Stimulated activated naive CD4-positive, alpha-beta T cell (primary cell): ENCODE measurements around the gene KMT2A.

Experiments
- DNase-seq, 6 experiments: peaks; one replicate each; lab custom pipeline; 2025; lab: John Stamatoyannopoulos, UW

The KMT2A gene

GRCh38 chr11:118488480-118489109, 52.3 kb downstream of the KMT2A start:
- DNase-seq = peak; percentile 50 to 85 (median 70)

DNA sequence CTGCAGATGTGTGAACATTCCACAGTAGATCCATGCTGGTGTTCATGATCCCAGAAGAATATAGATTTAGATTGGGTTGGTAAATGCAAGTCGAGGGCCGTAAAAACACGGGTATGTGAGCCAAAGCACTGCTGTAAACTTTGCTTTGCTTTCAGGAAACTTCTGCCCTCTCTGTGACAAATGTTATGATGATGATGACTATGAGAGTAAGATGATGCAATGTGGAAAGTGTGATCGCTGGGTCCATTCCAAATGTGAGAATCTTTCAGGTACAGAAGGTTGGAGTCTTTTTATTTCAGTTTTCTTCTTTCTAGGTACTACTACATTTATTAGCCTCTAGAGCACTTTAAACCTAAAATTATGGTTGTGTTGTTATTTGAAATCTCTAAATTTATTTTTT, 54.7 kb downstream of the KMT2A start:
- DNase-seq = no peak

DNA sequence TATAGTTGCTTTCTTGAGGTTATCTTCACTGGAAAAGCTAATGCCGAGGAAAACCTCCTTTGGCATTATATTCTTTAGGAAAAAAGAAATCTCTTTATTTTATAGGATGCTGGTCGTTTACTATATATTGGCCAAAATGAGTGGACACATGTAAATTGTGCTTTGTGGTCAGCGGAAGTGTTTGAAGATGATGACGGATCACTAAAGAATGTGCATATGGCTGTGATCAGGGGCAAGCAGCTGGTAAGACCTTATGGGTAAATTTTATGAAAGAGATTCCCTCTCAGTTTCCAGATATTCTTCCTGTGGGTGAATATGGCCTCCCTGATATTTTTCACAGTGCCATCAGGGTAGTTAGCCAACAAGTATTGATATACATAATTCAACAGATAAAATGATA, 61.5 kb downstream of the KMT2A start:
- DNase-seq = no peak

DNA sequence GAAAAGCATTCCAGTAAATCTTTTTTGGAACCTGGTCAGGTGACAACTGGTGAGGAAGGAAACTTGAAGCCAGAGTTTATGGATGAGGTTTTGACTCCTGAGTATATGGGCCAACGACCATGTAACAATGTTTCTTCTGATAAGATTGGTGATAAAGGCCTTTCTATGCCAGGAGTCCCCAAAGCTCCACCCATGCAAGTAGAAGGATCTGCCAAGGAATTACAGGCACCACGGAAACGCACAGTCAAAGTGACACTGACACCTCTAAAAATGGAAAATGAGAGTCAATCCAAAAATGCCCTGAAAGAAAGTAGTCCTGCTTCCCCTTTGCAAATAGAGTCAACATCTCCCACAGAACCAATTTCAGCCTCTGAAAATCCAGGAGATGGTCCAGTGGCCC, 66.9 kb downstream of the KMT2A start:
- no peak for DNase-seq

GRCh38 chr11:118511601-118512000, 75.3 kb downstream of the KMT2A start:
- DNase-seq = no peak

DNA sequence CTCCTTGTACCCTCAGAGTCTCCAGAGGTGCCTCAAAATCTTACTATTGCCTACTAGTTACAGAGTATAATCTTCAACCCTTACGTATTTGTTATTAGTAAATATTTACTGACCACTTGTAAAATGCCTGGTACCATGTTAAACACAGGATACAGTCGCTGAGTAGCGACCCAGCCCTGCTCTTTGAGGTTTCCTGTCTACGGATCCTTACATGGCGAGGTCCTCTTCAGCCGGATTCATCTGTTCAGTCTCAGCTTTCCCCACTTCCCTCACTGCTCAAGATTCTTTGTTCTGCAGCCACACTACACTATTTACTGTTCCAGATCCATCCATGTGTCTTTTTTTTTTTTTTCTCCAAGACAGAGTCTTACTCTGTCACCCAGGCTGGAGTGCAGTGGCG, 77.8 kb downstream of the KMT2A start:
- DNase-seq = peak in 1 of 6 experiments; percentile 9

DNA sequence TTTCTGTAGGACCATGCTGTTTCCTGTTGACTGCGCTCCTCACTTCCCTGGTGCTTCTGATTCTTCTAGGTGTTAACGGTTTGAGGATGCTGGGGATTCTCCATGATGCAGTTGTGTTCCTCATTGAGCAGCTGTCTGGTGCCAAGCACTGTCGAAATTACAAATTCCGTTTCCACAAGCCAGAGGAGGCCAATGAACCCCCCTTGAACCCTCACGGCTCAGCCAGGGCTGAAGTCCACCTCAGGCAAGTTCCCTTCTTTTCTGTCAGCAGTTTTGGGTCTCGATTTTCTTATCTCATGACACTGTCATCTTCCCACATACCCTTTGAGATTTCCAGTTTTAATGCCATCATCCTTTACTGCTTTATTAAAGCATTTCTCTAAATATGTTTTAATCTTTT, 83.3 kb downstream of the KMT2A start:
- DNase-seq = no peak

GRCh38 chr11:118521892-118522311, 85.6 kb downstream of the KMT2A start:
- DNase-seq = no peak

DNA sequence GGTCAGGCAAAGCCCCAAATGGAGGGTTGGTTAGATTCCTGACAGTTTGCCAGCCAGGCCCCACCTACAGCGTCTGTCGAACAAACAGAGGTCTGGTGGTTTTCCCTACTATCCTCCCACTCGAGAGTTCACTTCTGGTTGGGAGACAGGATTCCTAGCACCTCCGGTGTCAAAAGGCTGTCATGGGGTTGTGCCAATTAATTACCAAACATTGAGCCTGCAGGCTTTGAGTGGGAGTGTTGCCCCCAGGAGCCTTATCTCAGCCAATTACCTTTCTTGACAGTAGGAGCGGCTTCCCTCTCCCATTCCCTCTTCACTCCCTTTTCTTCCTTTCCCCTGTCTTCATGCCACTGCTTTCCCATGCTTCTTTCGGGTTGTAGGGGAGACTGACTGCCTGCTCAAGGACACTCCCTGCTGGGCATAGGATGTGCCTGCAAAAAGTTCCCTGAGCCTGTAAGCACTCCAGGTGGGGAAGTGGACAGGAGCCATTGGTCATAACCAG, 86.3 kb downstream of the KMT2A start:
- no peak for DNase-seq

DNA sequence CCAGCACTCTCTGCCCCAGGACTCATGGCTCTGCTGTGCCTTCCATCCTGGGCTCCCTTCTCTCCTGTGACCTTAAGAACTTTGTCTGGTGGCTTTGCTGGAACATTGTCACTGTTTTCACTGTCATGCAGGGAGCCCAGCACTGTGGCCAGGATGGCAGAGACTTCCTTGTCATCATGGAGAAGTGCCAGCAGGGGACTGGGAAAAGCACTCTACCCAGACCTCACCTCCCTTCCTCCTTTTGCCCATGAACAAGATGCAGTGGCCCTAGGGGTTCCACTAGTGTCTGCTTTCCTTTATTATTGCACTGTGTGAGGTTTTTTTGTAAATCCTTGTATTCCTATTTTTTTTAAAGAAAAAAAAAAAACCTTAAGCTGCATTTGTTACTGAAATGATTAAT, 88.1 kb downstream of the KMT2A start:
- DNase-seq = no peak

GRCh38 chr11:118524757-118525470, 88.6 kb downstream of the KMT2A start:
- DNase-seq = no peak

- DNase-seq = no peak
Observed at GRCh38 chr11:118526688-118527087, 90.4 kb downstream of the KMT2A start.

- DNase-seq = no peak
Observed at GRCh38 chr11:118527109-118527508, 90.8 kb downstream of the KMT2A start, which contains the start of gene TTC36. TSS of gene TTC36 (plus strand) at chr11:118527474. CDS start at chr11:118527495, 21 bp downstream.

- DNase-seq = no peak
Observed at GRCh38 chr11:118528511-118528910, 92.2 kb downstream of the KMT2A start.

DNA sequence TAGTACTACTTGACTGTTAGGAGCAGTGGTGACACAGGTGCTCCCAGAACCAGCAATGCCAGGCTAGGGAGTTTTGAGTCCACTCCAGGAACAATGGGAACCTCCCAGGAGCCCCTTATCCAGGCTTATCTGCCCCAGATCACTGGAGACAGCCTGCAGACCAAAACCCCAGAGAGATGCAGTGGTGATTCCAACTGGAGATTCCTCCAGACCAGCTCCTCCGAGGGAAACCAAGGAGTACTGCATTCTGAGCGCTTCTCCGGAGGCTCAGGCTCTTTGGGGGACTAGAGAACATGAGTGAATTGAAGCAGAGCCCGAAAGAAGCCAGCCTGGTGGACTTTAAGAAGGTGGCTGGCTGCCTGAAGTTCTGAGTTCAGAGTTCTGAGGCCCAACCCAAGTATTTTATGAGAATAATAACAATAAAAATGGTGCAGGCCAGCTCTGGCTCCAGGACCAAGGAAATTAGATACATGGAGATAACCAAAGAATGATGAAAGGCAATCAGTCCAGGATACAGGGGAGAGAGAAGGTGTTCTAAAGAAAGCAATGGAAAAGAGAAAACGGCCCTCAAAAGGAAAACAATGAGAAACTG, 93.4 kb downstream of the KMT2A start:
- DNase-seq = no peak

DNA sequence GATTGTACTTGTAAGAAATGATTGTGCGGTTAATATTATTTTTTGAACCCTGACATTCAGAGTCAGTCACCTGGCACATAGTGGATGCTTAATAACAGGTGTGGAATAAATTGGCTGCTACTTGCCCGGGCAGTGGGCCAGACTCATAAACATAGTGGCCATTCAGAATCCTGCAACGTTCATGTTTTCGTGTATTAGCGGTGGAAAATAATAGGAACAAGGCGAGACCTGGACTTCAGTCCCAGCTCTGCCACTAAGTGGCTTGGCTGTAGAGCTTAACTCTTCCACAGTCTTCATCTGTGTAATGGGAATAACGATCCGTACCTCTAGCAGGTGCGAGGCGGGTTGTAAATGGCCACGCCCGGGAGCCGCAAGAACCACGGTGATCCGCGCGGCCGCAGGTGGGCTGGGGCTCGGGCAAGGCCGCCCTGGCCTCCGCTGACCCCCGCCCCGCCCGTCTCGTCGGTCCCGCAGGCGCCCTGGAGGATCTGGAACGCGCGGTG, 93.9 kb downstream of the KMT2A start:
- peak in 1 of 6 experiments; percentile 31 for DNase-seq

GRCh38 chr11:118530683-118531596, 94.6 kb downstream of the KMT2A start, which contains the start of gene TMEM25:
TSS of gene TMEM25 (plus strand) at chr11:118531192. CDS start at chr11:118531802, 610 bp downstream.
- DNase-seq = peak; percentile 51 to 77 (median 66)

- peak in 1 of 6 experiments; percentile 33 for DNase-seq
Observed at GRCh38 chr11:118531597-118532084, 95.3 kb downstream of the KMT2A start.

DNA sequence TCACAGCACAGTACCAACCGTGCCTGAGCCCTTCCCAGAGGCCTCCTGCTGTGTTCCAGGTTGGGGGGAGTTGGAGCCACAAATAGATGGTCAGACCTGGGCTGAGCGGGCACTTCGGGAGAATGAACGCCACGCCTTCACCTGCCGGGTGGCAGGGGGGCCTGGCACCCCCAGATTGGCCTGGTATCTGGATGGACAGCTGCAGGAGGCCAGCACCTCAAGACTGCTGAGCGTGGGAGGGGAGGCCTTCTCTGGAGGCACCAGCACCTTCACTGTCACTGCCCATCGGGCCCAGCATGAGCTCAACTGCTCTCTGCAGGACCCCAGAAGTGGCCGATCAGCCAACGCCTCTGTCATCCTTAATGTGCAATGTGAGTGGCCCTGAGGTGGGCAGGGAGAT, 95.8 kb downstream of the KMT2A start:
- DNase-seq = no peak

GRCh38 chr11:118532852-118533768, 96.8 kb downstream of the KMT2A start:
- DNase-seq = no peak
